ENCODE measurements around the gene LCE1B.

The LCE1B gene

GRCh38 chr1:152861374-152861773 lies 49.6 kb downstream of the LCE1B start:
- no peak for DNase-seq (ENCODE audit: low read depth)

All from activated T-cell treated with anti-CD3 and anti-CD28 coated beads for 1 hour (primary cell).